ENCODE data around the gene TOM1L2.
"Not testable (repeated sequence)": the region's sequence is repeated elsewhere in the genome, so short reads cannot be mapped to it uniquely, and the experiment has no call there.

TOM1L2 gene

GRCh38 chr17:17808706-17809432 lies 163.3 kb downstream of the TOM1L2 start:
- H3K4me3 ChIP-seq (ENCODE audit: control insufficient read depth, low read depth, low read length) = no peak overlapping the region
- no peak for TF ChIP-seq CTCF (IDR thresholded peaks at IDR 0.05; ENCODE audit: control insufficient read depth, insufficient read depth, low read depth, low read length, missing control alignments)
- DNase-seq (ENCODE audit: low read depth) = no peak

- not testable (repeated sequence) for DNase-seq (ENCODE audit: low read depth); H3K4me3 ChIP-seq (ENCODE audit: control insufficient read depth, low read depth, low read length)
These were observed 164.0 kb downstream of the TOM1L2 start for GRCh38 chr17:17808200-17808599.

- TF ChIP-seq CTCF (IDR thresholded peaks at IDR 0.05; ENCODE audit: control insufficient read depth, insufficient read depth, low read depth, low read length, missing control alignments) = no peak
- no peak overlapping the region for H3K4me3 ChIP-seq (ENCODE audit: control insufficient read depth, low read depth, low read length)
- DNase-seq (ENCODE audit: low read depth) = no peak
These were observed 164.8 kb downstream of the TOM1L2 start for GRCh38 chr17:17807440-17807839.

- DNase-seq (ENCODE audit: low read depth) = no peak
- H3K4me3 ChIP-seq (ENCODE audit: control insufficient read depth, low read depth, low read length) = no peak overlapping the region
- no peak for TF ChIP-seq CTCF (IDR thresholded peaks at IDR 0.05; ENCODE audit: control insufficient read depth, insufficient read depth, low read depth, low read length, missing control alignments)
These were observed 165.5 kb downstream of the TOM1L2 start for GRCh38 chr17:17806611-17807274.

GRCh38 chr17:17806035-17806434 lies 166.2 kb downstream of the TOM1L2 start:
- no peak for DNase-seq (ENCODE audit: low read depth)
- no peak overlapping the region for H3K4me3 ChIP-seq (ENCODE audit: control insufficient read depth, low read depth, low read length)
- TF ChIP-seq CTCF (IDR thresholded peaks at IDR 0.05; ENCODE audit: control insufficient read depth, insufficient read depth, low read depth, low read length, missing control alignments) = no peak

GRCh38 chr17:17805575-17805974 lies 166.6 kb downstream of the TOM1L2 start:
- DNase-seq (ENCODE audit: low read depth) = no peak
- H3K4me3 ChIP-seq (ENCODE audit: control insufficient read depth, low read depth, low read length) = no peak overlapping the region
- TF ChIP-seq CTCF (IDR thresholded peaks at IDR 0.05; ENCODE audit: control insufficient read depth, insufficient read depth, low read depth, low read length, missing control alignments) = no peak

GRCh38 chr17:17804007-17804406 lies 168.2 kb downstream of the TOM1L2 start:
- TF ChIP-seq CTCF (IDR thresholded peaks at IDR 0.05; ENCODE audit: control insufficient read depth, insufficient read depth, low read depth, low read length, missing control alignments) = no peak
- no peak overlapping the region for H3K4me3 ChIP-seq (ENCODE audit: control insufficient read depth, low read depth, low read length)
- DNase-seq (ENCODE audit: low read depth) = no peak
